ENCODE data around the gene SHROOM3. TPM values are rescaled to one million over a fixed set of nuclear protein-coding genes. Genes with fewer than 3 reads are reported as not detected.
A peak's percentile ranks its signal among the peaks of the same experiment; 100 is the strongest.

SHROOM3 gene
- total RNA-seq, 2 experiments from 2014 or later = 0.06 to 0.10 TPM

DNA sequence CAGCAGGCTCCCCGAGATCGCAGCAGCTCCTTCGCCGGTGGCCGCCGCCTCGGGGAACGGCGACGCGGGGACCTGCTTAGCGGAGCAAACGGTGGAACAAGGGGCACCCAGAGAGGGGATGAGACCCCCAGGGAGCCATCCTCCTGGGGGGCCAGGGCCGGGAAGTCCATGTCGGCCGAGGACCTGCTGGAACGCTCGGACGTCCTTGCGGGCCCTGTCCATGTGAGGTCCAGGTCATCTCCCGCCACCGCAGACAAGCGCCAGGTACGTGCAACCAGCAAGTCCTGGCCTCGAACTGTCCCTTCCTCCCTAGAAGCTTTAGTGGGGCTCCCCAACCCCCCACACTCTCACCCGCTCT, 306.6 kb downstream of the SHROOM3 start:
- no peak for DNase-seq
- no peaks in the 10 kb centered on the region for H3K36me3 Mint-ChIP-seq
- peaks cover 10% of the 10 kb centered on the region for H3K4me1 Mint-ChIP-seq
- H3K4me3 Mint-ChIP-seq = no peak overlapping the region
- H3K27ac Mint-ChIP-seq = no peak overlapping the region
- H3K9me3 Mint-ChIP-seq = no peaks in the 10 kb centered on the region
- H3K27me3 Mint-ChIP-seq = peaks cover 3% of the 10 kb centered on the region

DNA sequence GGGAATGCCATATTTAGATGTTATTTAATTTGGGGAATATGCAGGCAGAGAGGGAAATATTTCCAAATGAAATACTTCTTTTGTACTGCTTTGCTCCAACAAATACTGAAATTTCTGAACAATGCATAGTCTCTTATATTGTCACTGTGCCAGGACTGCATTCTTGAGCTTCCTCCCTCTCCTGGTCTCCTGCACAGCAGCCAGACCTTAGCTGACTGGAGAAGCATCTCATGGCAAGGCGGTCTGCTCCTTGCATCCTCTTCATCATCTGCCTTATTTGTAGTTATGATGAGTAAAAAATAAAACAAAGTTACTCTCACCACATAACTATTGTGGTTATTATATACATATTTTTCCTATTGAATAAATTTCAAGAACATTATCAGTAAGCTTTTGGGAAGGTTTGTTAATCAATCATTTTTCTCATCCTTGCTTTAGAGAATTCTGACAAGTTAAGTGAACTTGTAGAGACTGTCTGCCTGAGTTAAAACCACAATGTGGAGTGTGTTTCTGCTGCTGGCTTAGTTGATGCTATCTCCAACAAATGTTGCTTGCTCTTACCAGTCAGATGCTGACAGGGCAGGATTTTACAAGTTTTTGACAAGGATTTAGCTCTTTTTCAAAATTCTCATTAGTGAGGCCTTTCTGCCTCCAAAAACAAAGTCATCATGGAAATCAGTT, 309.4 kb downstream of the SHROOM3 start:
- Mint-ChIP-seq H3K27me3 (peaks cover 3% of the 10 kb centered on the region), H3K36me3 (no peaks in the 10 kb centered on the region), H3K4me1 (no peaks in the 10 kb centered on the region), H3K4me3 (no peak overlapping the region), H3K9me3 (no peaks in the 10 kb centered on the region), H3K27ac (no peak overlapping the region)
- no peak for DNase-seq

DNA sequence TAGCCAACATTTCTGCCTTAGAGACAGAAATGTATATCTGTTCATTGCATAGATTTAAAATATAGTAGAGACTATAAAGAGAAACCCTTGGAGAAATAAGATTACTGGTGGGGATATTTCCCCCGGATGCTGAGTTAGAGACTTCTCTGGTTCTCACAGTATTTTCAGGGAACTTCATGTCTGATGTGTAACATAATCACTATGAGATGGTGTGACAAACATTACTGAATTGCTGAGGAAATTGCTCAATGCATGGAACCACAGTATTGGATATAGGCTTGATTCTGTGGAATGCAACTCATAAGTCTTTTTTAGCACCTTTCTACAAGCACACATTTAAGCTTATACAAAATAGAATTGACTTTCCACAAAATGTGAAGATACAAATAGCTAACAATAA, 310.2 kb downstream of the SHROOM3 start:
- no peaks in the 10 kb centered on the region for H3K36me3 Mint-ChIP-seq
- no peak overlapping the region for H3K4me3 Mint-ChIP-seq
- no peaks in the 10 kb centered on the region for H3K4me1 Mint-ChIP-seq
- H3K9me3 Mint-ChIP-seq = no peaks in the 10 kb centered on the region
- H3K27me3 Mint-ChIP-seq = peaks cover 3% of the 10 kb centered on the region
- no peak for DNase-seq
- H3K27ac Mint-ChIP-seq = no peak overlapping the region

DNA sequence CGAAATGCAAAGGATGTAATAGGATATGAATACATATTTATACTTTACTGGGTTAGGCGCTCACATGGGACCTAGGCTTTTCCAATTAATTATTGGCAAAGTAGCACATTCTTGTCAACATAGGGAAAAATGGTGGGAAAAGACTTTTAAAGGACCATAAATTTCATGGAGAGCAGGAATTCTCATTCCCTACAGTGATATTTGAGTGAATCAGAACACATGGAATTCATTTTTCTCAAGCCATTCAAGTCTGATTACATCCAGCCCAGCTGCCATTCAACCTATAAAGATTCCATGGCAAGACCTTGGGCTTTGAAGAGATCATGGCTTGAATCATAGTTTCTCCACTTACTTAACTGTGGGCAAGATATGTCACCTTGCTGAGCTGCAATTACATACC, 312.5 kb downstream of the SHROOM3 start:
- H3K4me3 Mint-ChIP-seq = no peak overlapping the region
- peaks cover 7% of the 10 kb centered on the region for H3K9me3 Mint-ChIP-seq
- H3K27me3 Mint-ChIP-seq = peaks cover 15% of the 10 kb centered on the region
- H3K27ac Mint-ChIP-seq = no peak overlapping the region
- H3K4me1 Mint-ChIP-seq = no peaks in the 10 kb centered on the region
- peaks cover 2% of the 10 kb centered on the region for H3K36me3 Mint-ChIP-seq
- DNase-seq = no peak

DNA sequence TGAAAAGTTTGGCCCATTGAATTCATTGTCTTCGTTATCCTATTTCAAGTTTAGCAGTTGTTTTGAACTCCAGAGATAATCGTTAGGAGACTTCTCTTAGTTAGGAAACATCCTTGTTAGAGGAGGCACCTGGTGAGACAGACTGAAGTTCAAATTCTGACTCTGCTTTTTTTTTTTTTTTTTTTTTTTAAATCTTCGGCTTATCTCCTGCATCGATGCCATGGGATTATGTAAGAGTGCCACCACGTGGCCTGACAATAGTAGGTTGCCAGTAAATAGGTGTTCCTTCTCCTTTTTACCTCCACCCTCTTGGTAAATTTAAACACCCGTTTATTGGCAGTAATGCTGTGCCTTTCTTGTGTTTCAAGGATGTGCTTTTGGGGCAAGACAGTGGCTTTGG, 313.6 kb downstream of the SHROOM3 start:
- no peak overlapping the region for H3K27ac Mint-ChIP-seq
- H3K27me3 Mint-ChIP-seq = peaks cover 22% of the 10 kb centered on the region
- H3K9me3 Mint-ChIP-seq = peaks cover 7% of the 10 kb centered on the region
- H3K36me3 Mint-ChIP-seq = peaks cover 2% of the 10 kb centered on the region
- H3K4me3 Mint-ChIP-seq = no peak overlapping the region
- DNase-seq = peak; percentile 31
- H3K4me1 Mint-ChIP-seq = peaks cover 1% of the 10 kb centered on the region

DNA sequence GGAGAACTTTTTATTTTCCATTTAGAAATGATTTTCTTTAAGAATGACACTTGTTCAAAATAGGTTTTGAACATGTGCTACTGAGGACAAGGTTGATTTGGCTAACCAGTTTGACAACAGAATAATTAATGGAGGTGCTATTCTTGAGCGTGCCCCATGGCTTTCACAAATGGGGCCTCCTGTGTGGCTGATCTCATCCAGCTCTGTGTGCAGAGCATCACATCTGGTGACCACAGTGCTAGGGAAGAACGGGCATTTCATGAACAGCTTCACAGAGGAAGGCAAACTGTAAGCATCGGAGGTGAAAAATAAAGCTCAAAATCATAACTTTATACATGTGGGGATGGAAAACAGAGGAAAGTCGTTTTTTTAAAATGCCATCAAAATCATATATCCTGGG, 314.3 kb downstream of the SHROOM3 start:
- Mint-ChIP-seq H3K4me1 (peaks cover 1% of the 10 kb centered on the region), H3K27ac (no peak overlapping the region), H3K27me3 (peaks cover 22% of the 10 kb centered on the region), H3K9me3 (peaks cover 7% of the 10 kb centered on the region), H3K36me3 (peaks cover 2% of the 10 kb centered on the region), H3K4me3 (no peak overlapping the region)
- no peak for DNase-seq

DNA sequence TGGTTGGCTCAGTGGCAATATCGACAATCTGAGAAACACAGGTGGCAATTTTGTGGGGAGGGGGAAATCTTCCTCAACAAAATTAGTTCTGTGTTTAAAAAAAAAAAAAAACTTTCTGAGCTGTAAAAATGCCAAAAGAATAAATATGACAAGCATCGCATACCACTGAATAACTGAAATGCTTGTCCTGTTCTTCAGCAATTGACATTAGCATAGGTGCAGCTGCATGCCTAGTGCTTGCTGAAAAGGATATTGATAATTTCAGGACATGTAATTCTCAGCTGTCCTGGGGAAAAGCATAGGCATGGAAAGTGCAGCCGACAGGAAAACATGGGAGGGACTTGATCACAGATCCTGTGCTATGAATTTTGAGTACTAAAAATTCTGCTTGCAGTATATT, 315.7 kb downstream of the SHROOM3 start:
- H3K4me3 Mint-ChIP-seq = no peak overlapping the region
- no peak for DNase-seq
- H3K4me1 Mint-ChIP-seq = peaks cover 1% of the 10 kb centered on the region
- H3K27ac Mint-ChIP-seq = no peak overlapping the region
- H3K27me3 Mint-ChIP-seq = peaks cover 22% of the 10 kb centered on the region
- peaks cover 7% of the 10 kb centered on the region for H3K9me3 Mint-ChIP-seq
- peaks cover 2% of the 10 kb centered on the region for H3K36me3 Mint-ChIP-seq

DNA sequence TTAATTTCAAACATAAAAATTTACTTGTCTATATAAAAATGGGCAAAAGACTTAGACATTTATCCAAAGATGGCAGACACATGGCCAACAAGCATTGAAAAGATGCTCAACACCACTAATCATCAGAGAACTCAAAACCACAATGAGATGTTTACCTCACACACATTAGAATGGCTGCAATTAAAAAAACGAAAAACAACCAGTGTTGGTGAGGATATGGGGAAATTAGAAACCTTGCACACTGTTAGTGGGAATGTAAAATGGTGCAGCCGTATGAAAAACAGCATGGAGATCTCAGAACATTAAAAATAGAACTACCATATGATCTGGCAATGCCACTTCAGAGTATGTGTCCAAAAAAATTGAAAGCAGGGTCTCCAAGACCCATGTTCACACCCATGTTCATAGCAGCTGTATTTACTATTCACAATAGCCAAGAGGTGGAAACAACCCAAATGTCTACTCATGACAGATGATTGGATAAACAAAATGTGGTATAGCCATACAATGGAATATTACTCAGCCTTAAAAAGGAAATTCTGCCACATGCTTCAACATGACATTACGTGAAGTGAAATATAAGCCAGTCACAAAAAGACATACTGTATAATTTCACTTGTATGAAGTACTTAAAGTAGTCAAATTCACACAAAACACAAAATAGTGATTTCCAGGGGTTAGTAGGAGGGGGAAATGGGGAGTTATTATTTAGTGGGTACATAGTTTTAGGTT, 316.7 kb downstream of the SHROOM3 start:
- Mint-ChIP-seq H3K27ac (no peak overlapping the region), H3K27me3 (peaks cover 22% of the 10 kb centered on the region), H3K9me3 (peaks cover 7% of the 10 kb centered on the region), H3K36me3 (peaks cover 2% of the 10 kb centered on the region), H3K4me1 (peaks cover 1% of the 10 kb centered on the region), H3K4me3 (no peak overlapping the region)
- no peak for DNase-seq

DNA sequence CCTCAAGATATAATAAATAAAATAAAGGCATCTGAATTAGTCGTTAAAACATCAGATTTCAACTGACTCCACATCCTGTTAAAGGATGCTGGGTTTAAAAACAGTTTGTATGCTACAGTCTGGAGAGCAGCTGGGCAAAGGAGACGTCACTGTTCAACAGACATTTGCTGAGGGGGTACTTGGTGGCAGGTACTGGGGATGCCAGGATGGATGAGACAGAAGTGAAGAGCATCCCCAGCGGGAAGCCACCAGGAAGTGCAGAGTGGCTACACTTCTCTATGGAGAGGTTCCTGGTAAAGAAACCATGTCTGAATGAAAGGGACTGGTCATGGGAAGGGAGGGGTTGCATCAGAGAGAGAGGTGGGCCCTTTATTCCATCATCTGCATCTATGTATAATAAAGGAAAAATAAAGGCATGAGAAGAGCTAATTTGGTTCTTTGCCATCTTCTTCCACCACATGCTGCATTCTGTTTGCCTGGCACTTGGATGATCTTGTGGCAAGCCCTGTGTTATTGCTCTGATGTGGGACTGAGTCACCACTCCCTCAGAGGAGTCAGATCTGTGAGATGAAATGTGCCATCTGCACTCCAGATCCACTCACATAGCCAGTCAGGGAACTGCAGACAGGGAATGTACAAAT, 318.0 kb downstream of the SHROOM3 start:
- Mint-ChIP-seq H3K4me1 (peaks cover 1% of the 10 kb centered on the region), H3K4me3 (no peak overlapping the region), H3K9me3 (peaks cover 7% of the 10 kb centered on the region), H3K27ac (no peak overlapping the region), H3K36me3 (peaks cover 2% of the 10 kb centered on the region), H3K27me3 (peaks cover 22% of the 10 kb centered on the region)
- no peak for DNase-seq

DNA sequence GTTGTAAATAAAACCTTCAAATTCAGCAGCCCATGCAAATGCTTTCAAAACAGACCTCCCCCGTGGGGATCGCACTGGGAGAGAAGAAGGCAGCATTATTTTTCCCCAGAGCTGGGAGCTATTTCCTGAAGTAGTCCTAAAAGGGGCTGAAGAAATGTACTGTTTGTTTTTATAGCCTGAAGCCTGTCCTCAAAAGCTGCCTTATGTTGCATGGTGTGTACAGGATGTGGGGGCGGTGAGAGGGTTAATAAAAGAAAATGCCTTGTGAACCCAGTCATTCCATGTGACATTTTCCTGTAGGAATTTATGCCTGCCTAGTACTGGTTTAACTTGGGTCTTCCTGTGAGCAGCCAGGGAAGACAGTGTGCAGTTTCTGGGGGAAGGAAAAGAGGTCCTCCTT, 318.8 kb downstream of the SHROOM3 start:
- Mint-ChIP-seq H3K27ac (no peak overlapping the region), H3K27me3 (peaks cover 25% of the 10 kb centered on the region), H3K36me3 (peaks cover 2% of the 10 kb centered on the region), H3K4me3 (no peak overlapping the region), H3K4me1 (peaks cover 7% of the 10 kb centered on the region), H3K9me3 (peaks cover 7% of the 10 kb centered on the region)
- no peak for DNase-seq

DNA sequence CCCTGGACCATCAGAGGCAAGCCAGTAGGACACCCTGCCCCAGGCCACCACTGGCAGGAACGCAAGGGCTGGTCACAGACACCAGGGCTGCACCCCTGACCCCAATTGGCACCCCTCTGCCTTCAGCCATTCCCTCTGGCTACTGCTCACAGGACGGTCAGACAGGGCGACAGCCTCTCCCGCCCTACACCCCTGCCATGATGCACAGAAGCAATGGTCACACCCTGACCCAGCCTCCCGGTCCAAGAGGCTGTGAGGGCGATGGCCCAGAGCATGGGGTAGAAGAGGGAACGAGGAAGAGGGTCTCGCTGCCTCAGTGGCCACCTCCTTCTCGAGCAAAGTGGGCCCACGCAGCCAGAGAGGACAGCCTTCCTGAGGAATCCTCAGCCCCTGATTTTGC, 319.4 kb downstream of the SHROOM3 start:
- Mint-ChIP-seq H3K27me3 (peaks cover 23% of the 10 kb centered on the region), H3K9me3 (peaks cover 7% of the 10 kb centered on the region), H3K4me1 (peaks cover 12% of the 10 kb centered on the region), H3K4me3 (no peak overlapping the region), H3K36me3 (peaks cover 2% of the 10 kb centered on the region), H3K27ac (no peak overlapping the region)
- DNase-seq = no peak

DNA sequence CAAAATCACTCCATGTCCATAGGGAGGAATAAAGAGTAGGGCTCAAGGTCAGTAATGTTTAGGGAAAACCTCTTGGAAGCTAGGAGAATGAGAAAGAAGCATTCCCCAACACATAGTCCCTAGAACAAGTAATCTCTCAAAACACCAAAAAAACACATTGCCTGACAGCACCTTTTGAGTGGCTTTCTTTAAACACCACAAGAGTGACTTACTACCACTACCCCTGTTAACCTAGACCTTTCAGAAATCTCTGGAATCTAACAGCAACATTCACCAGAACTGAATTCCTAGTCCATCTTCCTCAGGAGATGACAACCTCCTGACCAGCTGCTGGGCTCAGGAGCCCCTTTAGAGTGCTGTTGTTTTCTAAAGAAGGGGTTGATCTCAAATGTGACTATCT, 320.7 kb downstream of the SHROOM3 start:
- Mint-ChIP-seq H3K27ac (no peak overlapping the region), H3K4me3 (no peak overlapping the region), H3K36me3 (peaks cover 2% of the 10 kb centered on the region), H3K27me3 (peaks cover 23% of the 10 kb centered on the region), H3K4me1 (peaks cover 13% of the 10 kb centered on the region), H3K9me3 (peaks cover 7% of the 10 kb centered on the region)
- no peak for DNase-seq

DNA sequence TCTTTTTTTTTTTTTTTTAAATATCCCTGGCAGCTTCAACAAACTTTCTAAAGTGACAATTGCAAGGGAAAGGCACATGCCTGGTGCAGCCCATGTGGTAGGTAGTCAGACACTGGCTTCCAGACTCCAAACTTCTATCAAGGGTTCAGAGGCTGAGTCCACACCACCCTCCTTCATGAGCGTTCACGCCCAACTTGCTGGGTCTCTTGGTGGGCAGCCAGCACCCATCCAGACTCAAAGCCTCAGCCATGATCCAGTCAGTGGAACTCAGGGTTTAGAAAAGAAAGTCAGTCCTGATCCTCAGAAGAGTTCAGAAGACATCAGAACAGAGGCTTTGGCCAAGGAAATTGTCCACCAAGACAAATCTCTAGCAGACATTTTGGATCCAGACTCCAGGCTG, 321.4 kb downstream of the SHROOM3 start:
- Mint-ChIP-seq H3K36me3 (peaks cover 2% of the 10 kb centered on the region), H3K9me3 (peaks cover 7% of the 10 kb centered on the region), H3K27ac (no peak overlapping the region), H3K4me3 (no peak overlapping the region), H3K4me1 (peaks cover 13% of the 10 kb centered on the region), H3K27me3 (peaks cover 22% of the 10 kb centered on the region)
- DNase-seq = no peak

DNA sequence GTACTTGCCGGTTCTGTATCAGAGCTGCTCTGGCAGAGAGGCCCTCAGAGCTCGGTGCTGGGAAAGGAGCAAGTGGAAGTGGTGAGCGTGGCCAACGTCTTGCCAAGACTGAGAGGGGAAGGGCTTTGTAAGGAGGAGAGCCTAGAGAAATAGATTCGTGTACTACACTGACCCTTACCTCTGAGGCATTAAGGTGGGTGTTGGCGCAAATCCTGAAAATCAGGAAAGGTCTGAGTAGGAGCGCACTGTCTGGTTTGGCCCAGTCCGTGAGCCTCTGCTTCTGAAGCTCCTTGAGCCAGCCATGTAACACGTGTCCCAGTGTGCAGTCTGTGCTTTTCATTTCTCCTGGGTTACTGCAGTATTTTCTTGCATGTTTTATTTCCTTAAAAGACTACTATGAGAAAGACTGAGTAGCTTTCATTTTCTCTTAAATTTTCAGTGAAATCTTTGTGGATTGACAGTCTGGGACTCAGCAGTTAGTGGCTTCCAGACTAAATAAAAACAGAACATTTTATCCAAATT, 322.4 kb downstream of the SHROOM3 start:
- DNase-seq = no peak
- no peaks in the 10 kb centered on the region for H3K9me3 Mint-ChIP-seq
- no peak overlapping the region for H3K4me3 Mint-ChIP-seq
- no peak overlapping the region for H3K27ac Mint-ChIP-seq
- no peaks in the 10 kb centered on the region for H3K36me3 Mint-ChIP-seq
- H3K27me3 Mint-ChIP-seq = peaks cover 14% of the 10 kb centered on the region
- H3K4me1 Mint-ChIP-seq = peaks cover 13% of the 10 kb centered on the region

DNA sequence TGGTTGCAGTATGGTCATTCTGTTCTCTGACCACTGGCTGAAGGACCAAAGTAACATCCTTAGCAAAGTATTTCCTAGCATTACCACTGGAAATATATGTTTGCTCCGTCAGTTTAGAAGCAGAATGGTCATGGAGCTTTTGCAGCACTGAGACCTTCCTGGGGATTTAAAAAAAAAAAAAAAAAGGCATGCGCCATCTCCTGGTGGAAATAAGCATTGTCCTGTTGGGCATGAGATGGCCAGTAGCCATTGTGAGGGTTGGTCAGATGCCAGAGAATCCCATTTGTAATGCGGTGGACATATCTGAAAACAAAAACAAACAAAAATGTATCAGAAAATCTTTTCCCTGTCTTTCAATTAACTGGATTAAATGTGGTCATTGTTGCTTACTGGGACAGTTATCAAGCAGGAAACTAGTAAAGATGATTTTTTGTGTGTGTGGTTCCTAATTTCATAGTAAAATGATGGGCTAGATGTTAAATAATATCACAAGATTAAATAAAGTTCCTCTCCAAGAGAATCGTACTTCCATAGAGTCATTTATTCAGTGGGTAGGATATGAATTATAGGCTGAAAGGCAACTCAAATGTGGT, 323.4 kb downstream of the SHROOM3 start:
- no peaks in the 10 kb centered on the region for H3K36me3 Mint-ChIP-seq
- H3K4me3 Mint-ChIP-seq = no peak overlapping the region
- DNase-seq = no peak
- peaks cover 11% of the 10 kb centered on the region for H3K27me3 Mint-ChIP-seq
- peaks cover 12% of the 10 kb centered on the region for H3K4me1 Mint-ChIP-seq
- H3K27ac Mint-ChIP-seq = no peak overlapping the region
- H3K9me3 Mint-ChIP-seq = no peaks in the 10 kb centered on the region

Measured in activated naive CD8-positive, alpha-beta T cell treated with anti-CD3 and anti-CD28 coated beads for 36 hours (primary cell).